ENCODE results near the gene LOXL1. TPM values are rescaled to one million over a fixed set of nuclear protein-coding genes. Genes with fewer than 3 reads are reported as not detected.
A peak's percentile ranks its signal among the peaks of the same experiment; 100 is the strongest.
"Not testable (repeated sequence)": the region's sequence is repeated elsewhere in the genome, so short reads cannot be mapped to it uniquely, and the experiment has no call there.

LOXL1 gene
- total RNA-seq, 2 experiments from 2014 or later: 1.9 to 2.5 TPM

DNA sequence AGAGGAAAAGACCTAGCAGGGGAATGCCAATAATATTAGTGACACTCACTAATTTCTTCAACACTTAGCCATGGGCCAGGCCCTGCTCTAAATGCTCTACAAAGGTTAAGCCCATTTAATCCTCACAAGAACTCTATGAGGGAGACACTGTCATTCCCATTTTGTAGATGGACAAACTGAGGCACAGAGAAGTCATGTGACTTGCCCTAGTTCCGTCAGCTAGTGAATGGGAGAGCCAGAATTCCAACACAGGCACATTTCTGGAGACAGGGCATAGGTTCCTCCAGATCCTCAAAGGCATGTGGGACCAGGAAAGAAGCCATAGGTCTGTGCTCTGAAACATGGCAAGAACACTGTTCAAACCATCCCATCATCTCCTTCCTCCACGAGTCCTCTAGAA lies 31.5 kb downstream of the LOXL1 start:
- POLR2A ChIA-PET: no interaction called here
- H3K4me3 Mint-ChIP-seq: no peak overlapping the region
- intact Hi-C loops (cut with DNase I, micrococcal nuclease): no loop called here

DNA sequence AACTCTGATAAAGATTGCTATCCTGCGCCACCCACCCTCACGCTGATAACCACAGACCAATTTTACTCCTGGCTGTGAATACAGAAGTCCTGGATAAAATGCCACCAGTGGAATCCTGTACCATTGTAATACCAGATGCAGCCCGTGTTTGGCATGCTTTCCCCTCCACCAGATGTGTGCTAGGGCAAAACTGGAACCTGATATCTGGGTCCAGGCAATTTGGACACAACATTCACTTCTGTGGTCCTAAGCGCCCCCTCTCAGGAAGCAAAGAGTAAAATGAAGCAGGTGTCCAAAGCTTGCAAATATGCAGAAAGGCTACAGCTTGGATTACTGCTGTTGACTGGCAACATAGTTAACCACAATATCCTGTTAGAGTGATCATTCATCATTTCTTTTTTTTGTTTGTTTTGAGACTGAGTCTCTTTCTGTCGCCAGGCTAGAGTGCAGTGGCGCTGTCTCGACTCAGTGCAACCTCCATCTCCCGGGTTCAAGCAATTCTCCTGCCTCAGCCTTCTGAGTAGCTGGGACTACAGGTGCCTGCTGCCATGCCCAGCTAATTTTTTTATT lies 32.8 kb downstream of the LOXL1 start:
- Mint-ChIP-seq H3K4me1 (peaks cover 29% of the 10 kb centered on the region), H3K36me3 (ENCODE audit: low read depth) (no peaks in the 10 kb centered on the region), H3K4me3 (no peak overlapping the region), H3K27ac (peak overlapping the region; percentile 4), H3K27me3 (no peaks in the 10 kb centered on the region), H3K9me3 (ENCODE audit: low read depth) (no peaks in the 10 kb centered on the region)
- ChIA-PET CTCF (interaction anchor here (0.6 to 1.1 kb wide), 7 partner anchors 8 to 674 kb away, joined by 3 to 4 read pairs (median 3); no protein-coding TSS in a partner anchor), POLR2A (no interaction called here)
- DNase-seq (peak; percentile 57), ATAC-seq (peak; percentile 97)
- intact Hi-C loops (cut with DNase I, micrococcal nuclease): no loop called here

More for the DNA sequence above, 31.5 kb downstream of the LOXL1 start:
- DNase-seq: no peak
- no peaks in the 10 kb centered on the region for H3K36me3 Mint-ChIP-seq (ENCODE audit: low read depth)
- peaks cover 29% of the 10 kb centered on the region for H3K4me1 Mint-ChIP-seq
- no peak for ATAC-seq
- no peaks in the 10 kb centered on the region for H3K9me3 Mint-ChIP-seq (ENCODE audit: low read depth)
- no peak overlapping the region for H3K27ac Mint-ChIP-seq
- H3K27me3 Mint-ChIP-seq: no peaks in the 10 kb centered on the region
- CTCF ChIA-PET: interaction anchor here (0.8 to 1.4 kb wide), 2 partner anchors 37 to 377 kb away, joined by 3 to 4 read pairs; no protein-coding TSS in a partner anchor

DNA sequence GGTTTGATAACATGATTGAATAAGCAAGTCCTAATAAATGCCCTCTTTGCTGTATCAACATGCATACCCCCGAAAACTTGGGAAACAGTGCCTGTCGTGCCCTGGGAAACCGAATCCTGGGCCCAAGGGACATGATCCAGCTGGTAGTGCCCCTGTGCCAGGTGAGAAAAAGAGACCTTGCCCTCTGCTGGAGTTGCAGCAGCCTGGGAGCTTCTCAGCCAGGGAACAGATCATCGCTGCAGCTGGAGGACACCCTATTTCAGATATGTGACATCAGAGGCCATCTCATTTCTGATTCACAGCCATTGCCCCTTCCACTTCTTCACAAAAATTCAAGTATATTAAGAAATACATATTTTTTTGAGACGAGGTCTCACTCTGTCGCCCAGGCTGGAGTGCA lies 33.5 kb downstream of the LOXL1 start:
- ATAC-seq (no peak), DNase-seq (no peak)
- Mint-ChIP-seq H3K4me1 (peaks cover 32% of the 10 kb centered on the region), H3K9me3 (ENCODE audit: low read depth) (no peaks in the 10 kb centered on the region), H3K27me3 (no peaks in the 10 kb centered on the region), H3K4me3 (no peak overlapping the region), H3K27ac (no peak overlapping the region), H3K36me3 (ENCODE audit: low read depth) (no peaks in the 10 kb centered on the region)
- CTCF ChIA-PET: interaction anchor here (0.6 to 2.1 kb wide), 5 partner anchors 9 to 673 kb away, joined by 3 to 13 read pairs (median 4); no protein-coding TSS in a partner anchor
- POLR2A ChIA-PET: no interaction called here
- intact Hi-C loops (cut with DNase I, micrococcal nuclease): no loop called here

DNA sequence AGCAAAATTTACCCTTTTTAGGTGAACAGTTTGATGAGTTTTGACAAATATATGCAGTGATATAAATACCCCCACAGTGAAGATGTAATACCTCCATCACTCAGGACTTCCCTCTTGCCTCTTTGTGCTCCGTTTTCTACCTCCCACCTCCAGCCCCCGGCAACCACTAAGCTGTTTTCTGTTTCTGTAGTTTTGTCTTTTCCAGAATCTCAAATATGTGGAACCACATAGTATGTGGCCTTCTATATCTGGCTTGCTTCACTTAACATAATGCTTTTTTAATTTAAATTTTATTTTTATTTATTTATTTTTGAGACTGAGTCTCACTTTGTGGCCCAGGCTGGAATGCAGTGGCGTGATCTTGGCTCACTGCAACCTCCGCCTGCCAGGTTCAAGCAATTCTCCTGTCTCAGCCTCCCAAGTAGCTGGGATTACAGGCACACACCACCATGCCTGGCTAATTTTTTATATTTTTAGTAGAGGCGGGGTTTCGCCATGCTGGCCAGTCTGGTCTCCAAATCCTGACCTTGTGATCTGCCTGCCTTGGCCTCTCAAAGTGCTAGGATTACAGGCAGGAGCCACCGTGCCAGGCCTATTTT lies 34.3 kb downstream of the LOXL1 start:
- POLR2A ChIA-PET, DNase-seq: not testable (repeated sequence)

DNA sequence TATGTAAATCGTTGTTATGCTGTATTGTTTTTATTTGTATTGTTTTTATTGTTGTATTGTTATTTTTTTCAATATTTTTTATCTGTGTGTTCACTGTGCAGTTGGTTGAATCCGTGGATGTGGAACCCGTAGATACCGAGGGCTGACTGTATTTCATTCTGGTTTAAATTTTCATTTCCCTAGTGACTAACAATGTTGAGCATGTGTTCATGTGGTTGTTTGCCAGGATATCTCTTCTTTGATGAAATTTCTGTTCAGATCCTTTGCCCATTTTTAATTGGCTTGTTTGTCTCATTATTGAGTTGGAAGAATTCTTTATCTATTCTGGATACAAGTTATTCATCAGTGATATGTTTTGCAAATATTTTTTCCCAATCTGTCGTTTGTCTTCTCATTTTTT lies 36.2 kb downstream of the LOXL1 start:
- Mint-ChIP-seq H3K9me3 (ENCODE audit: low read depth) (no peaks in the 10 kb centered on the region), H3K36me3 (ENCODE audit: low read depth) (no peaks in the 10 kb centered on the region), H3K4me3 (no peak overlapping the region), H3K4me1 (peaks cover 44% of the 10 kb centered on the region), H3K27me3 (no peaks in the 10 kb centered on the region), H3K27ac (no peak overlapping the region)
- no peak for ATAC-seq
- no peak for DNase-seq
- ChIA-PET CTCF (interaction anchor here (2.3 kb wide), 1 partner anchor 10 kb away, joined by 5 read pairs; no protein-coding TSS in a partner anchor), POLR2A (no interaction called here)
- intact Hi-C loops (cut with DNase I, micrococcal nuclease): no loop called here

More for the DNA sequence above, 34.3 kb downstream of the LOXL1 start:
- H3K27me3 Mint-ChIP-seq; intact Hi-C loops (cut with DNase I, micrococcal nuclease); ATAC-seq; H3K9me3 Mint-ChIP-seq (ENCODE audit: low read depth); H3K36me3 Mint-ChIP-seq (ENCODE audit: low read depth); H3K4me3 Mint-ChIP-seq: not testable (repeated sequence)
- peak overlapping the region; percentile 63 for H3K27ac Mint-ChIP-seq
- CTCF ChIA-PET: interaction anchor here (0.7 to 2.3 kb wide), 6 partner anchors 10 to 169 kb away, joined by 3 to 13 read pairs (median 4); no protein-coding TSS in a partner anchor
- peaks cover 39% of the 10 kb centered on the region for H3K4me1 Mint-ChIP-seq

DNA sequence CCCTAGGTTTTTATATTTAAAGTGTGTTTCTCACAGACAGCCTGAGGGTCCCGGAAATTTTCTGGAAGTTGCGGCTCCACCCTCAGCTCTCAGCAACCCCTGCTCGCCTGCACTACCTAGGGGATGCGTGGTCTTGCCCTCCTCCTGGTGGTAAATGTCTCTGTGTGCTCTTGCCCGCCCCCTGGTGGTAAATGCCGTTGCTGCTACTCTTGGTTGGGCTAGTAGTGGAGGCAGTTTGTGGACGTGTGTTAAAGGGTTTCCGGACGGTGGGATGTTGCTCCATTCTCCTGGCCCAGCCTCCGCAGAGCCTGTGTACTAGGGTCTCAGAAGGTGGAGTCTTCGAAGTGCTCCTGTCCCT lies 38.5 kb downstream of the LOXL1 start:
- ChIA-PET CTCF (interaction anchor here (0.6 to 4.0 kb wide), 19 partner anchors 8 to 198 kb away, joined by 3 to 27 read pairs (median 5); partner anchors contain the start of gene TBC1D21), POLR2A (no interaction called here)
- Mint-ChIP-seq H3K36me3 (ENCODE audit: low read depth) (no peaks in the 10 kb centered on the region), H3K4me1 (peaks cover 27% of the 10 kb centered on the region), H3K27me3 (no peaks in the 10 kb centered on the region), H3K4me3 (peak overlapping the region; percentile 66), H3K27ac (peak overlapping the region; percentile 76), H3K9me3 (ENCODE audit: low read depth) (no peaks in the 10 kb centered on the region)
- intact Hi-C loops (cut with DNase I, micrococcal nuclease): loop anchor here (1.0 to 5.0 kb wide), 9 partner anchors 9 to 498 kb away; partner anchors contain the start of genes LOXL1 (in 1 of the 2), PML (in 1 of the 2) and UBL7 (in 1 of the 2)
- DNase-seq (peak; percentile 93), ATAC-seq (peak; percentile 74)

DNA sequence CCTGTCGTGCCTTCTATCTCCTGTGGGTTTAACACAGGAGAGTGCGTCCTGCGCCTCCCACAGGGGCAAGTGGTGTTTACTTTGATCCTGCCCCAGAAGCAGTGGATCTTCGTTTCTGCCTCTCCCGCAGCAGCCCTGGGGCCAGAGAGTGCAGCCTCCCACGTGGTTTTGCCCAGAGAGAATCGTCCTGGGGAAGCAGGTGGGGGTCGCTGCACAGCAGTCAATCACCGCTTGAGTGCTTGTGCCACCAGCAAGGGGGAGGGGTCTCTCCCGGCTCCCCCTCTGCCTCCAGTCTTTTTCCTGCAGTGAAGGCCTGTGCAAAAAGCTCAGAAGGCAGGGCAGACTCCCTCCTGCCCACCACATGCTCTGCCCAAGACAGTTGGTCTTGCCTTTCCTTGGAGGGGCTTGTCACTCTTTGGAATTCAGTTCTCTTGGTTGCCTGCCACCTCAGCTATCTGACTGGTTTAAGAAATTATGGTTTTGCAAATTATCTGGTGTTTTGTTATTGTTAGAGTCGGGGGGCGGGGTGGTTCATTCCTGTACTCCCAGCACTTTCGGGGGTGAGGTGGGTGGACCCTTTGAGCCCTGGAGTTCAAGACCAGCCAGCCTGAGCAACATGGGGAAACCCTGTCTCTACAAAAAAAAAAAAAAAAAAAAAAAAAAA lies 39.0 kb downstream of the LOXL1 start:
- ChIA-PET POLR2A (interaction anchor here (1.5 kb wide), 1 partner anchor 9 kb away, joined by 3 read pairs; no protein-coding TSS in a partner anchor), CTCF (interaction anchor here (0.6 to 4.0 kb wide), 21 partner anchors 9 to 638 kb away, joined by 3 to 27 read pairs (median 5); partner anchors contain the start of genes PML, STOML1 and TBC1D21)
- DNase-seq (peak; percentile 82), ATAC-seq (peak; percentile 74)
- peak overlapping the region; percentile 66 for H3K4me3 Mint-ChIP-seq
- intact Hi-C loops (cut with DNase I, micrococcal nuclease): loop anchor here (1.0 to 5.0 kb wide), 6 partner anchors 8 to 497 kb away; partner anchors contain the start of genes LOXL1 (in 1 of the 2), PML (in 1 of the 2) and UBL7 (in 1 of the 2)
- H3K4me1 Mint-ChIP-seq: peaks cover 25% of the 10 kb centered on the region
- peak overlapping the region; percentile 76 for H3K27ac Mint-ChIP-seq
- H3K27me3 Mint-ChIP-seq: no peaks in the 10 kb centered on the region
- no peaks in the 10 kb centered on the region for H3K9me3 Mint-ChIP-seq (ENCODE audit: low read depth)
- H3K36me3 Mint-ChIP-seq (ENCODE audit: low read depth): no peaks in the 10 kb centered on the region

DNA sequence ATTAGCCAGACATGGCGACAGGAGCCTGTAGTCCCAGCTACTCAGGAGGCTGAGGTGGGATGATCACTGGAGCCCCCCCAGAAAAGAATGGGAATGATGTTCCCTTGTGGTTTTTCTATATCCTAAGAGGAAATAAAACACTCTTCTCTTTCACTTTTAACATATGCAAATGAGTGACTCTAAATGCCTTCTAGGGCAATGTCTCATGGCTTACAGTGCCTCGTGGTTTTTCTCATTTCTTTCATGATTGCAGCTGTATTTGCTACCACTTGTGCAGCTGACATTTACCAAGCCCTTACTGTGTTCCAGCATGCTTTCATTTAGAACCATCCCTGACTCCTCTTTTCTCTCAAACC lies 39.5 kb downstream of the LOXL1 start:
- Mint-ChIP-seq H3K4me3 (peak overlapping the region; percentile 66), H3K36me3 (ENCODE audit: low read depth) (no peaks in the 10 kb centered on the region), H3K4me1 (peaks cover 22% of the 10 kb centered on the region), H3K27ac (peak overlapping the region; percentile 76), H3K9me3 (ENCODE audit: low read depth) (no peaks in the 10 kb centered on the region), H3K27me3 (no peaks in the 10 kb centered on the region)
- ATAC-seq (peak; percentile 79), DNase-seq (peak; percentile 36)
- CTCF ChIA-PET: interaction anchor here (0.6 to 4.0 kb wide), 23 partner anchors 9 to 637 kb away, joined by 3 to 27 read pairs (median 4); partner anchors contain the start of genes PML, STOML1 and TBC1D21
- POLR2A ChIA-PET: interaction anchor here (1.5 kb wide), 1 partner anchor 9 kb away, joined by 3 read pairs; no protein-coding TSS in a partner anchor
- intact Hi-C loops (cut with DNase I, micrococcal nuclease): loop anchor here (1.0 to 5.0 kb wide), 6 partner anchors 8 to 497 kb away; partner anchors contain the start of genes LOXL1 (in 1 of the 2), PML (in 1 of the 2) and UBL7 (in 1 of the 2)

DNA sequence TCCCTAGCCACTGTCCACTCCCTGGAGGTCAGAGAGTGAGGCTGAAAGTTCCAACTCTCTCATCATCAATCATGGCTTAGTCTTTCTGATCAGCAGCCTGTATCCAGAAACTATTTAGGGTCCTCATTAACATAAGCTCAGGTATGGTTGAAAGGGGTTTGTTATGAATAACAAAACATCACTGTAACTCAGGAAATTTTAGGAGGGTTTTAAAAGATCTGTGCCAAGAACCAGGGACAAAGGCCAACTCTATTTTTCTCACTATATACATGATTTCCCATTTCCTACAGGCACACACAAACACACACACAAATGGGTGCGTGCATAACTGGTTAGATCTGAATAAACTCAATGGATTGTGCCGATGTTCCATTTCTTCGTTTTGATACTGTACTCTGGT lies 42.2 kb downstream of the LOXL1 start:
- CTCF ChIA-PET: interaction anchor here (1.2 kb wide), 1 partner anchor 339 kb away, joined by 3 read pairs; no protein-coding TSS in a partner anchor
- Mint-ChIP-seq H3K4me1 (peaks cover 25% of the 10 kb centered on the region), H3K27ac (no peak overlapping the region), H3K9me3 (ENCODE audit: low read depth) (no peaks in the 10 kb centered on the region), H3K27me3 (no peaks in the 10 kb centered on the region), H3K36me3 (ENCODE audit: low read depth) (no peaks in the 10 kb centered on the region), H3K4me3 (no peak overlapping the region)
- DNase-seq (no peak), ATAC-seq (no peak)
- POLR2A ChIA-PET: no interaction called here
- intact Hi-C loops (cut with DNase I, micrococcal nuclease): loop anchor here (5.0 kb wide), 2 partner anchors 41 to 494 kb away; partner anchors contain the start of genes LOXL1 (in 1 of the 2) and UBL7 (in 1 of the 2)

DNA sequence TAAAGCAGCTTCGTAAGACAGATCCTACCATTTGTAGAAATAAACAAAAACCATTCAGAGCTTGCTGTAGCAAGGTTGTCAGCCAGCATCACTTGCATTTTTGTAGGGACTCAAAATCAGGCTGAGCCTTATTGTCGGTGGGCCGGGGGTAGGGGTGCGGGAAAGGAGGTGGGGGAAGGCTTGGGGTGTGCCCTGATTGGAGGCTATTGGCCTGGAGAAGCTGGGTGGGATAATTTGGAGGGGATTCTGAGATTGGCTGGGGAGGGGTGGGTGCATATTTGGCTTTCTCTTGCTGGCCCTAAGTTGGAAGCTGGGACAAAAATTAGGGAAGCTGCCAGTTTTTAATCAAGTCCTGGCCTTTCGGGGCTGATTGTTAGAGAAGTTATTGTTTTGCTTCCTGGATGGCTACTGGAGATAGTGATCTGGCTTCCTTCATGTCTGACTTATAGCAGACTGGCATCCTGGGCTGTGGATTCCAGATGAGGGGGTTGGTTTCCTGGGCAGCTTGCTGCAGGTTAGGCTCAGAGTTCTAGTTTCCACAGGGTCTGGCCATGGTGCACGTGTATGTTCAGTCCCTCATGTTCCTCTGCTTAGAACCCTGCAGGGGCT lies 43.0 kb downstream of the LOXL1 start:
- H3K27me3 Mint-ChIP-seq: peaks cover under 1% of the 10 kb centered on the region
- DNase-seq: no peak
- ChIA-PET CTCF (interaction anchor here (0.6 to 6.7 kb wide), 5 partner anchors 18 to 338 kb away, joined by 3 to 57 read pairs (median 3); no protein-coding TSS in a partner anchor), POLR2A (interaction anchor here (0.6 kb wide), 1 partner anchor 563 kb away, joined by 3 read pairs; no protein-coding TSS in a partner anchor)
- H3K4me3 Mint-ChIP-seq: no peak overlapping the region
- intact Hi-C loops (cut with DNase I, micrococcal nuclease): loop anchor here (5.0 kb wide), 2 partner anchors 42 to 493 kb away; partner anchors contain the start of genes LOXL1 (in 1 of the 2) and UBL7 (in 1 of the 2)
- peaks cover under 1% of the 10 kb centered on the region for H3K9me3 Mint-ChIP-seq (ENCODE audit: low read depth)
- ATAC-seq: no peak
- no peaks in the 10 kb centered on the region for H3K36me3 Mint-ChIP-seq (ENCODE audit: low read depth)
- peaks cover 26% of the 10 kb centered on the region for H3K4me1 Mint-ChIP-seq
- no peak overlapping the region for H3K27ac Mint-ChIP-seq

All from activated CD4-positive, alpha-beta T cell treated with anti-CD3 and anti-CD28 coated beads for 36 hours (primary cell).